Cerebellar nuclear complex (tissue), 1 donor: ENCODE data around the gene ANKRD28.
"Not testable (repeated sequence)": the region's sequence is repeated elsewhere in the genome, so short reads cannot be mapped to it uniquely, and the experiment has no call there.

Source experiments
- DNase-seq, 2 experiments: peaks; one replicate each; lab custom pipeline; 2025; lab: John Stamatoyannopoulos, UW

ANKRD28 gene

DNA sequence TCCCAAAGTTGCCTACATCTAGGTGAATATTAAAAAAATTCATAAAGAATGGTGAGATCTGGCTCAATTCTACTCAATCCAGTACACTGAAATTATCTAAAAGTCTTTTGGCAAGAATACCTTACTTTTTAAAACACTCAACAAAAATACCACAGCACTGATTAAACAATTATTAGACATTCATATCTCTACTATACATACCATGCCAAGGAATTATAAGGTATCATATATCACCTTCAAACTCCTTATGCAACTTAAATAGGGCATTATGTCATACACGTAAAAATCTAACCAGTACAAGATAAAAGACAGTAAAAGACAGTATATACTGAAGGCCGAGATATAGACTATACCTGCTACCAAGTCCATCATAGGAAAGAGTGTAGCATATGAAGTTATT, 6.1 kb upstream of the ANKRD28 start:
- DNase-seq, result no peak

GRCh38 chr3:15801298-15801697, 3.5 kb upstream of the ANKRD28 start:
- no peak for DNase-seq

DNA sequence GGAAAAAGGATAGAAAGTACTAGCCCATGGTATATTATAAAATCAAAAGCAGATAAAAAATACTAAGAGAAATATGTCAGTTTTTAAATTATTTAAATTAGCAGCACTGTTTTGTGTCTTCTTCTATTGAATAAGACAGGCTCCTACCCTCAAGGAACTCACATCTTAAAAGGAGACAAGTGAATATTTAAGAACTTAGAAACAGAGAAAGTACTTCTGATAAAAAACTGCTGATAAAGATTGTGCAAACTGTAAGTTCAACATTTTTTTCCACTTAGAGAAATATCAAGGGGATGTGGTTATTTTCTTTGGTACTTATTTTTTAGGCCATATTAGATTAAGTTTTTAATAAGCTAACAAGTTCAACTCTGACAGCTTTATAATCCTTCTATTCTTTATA, 3.0 kb upstream of the ANKRD28 start:
- no peak for DNase-seq

GRCh38 chr3:15800327-15800726, 2.5 kb upstream of the ANKRD28 start:
- no peak for DNase-seq

DNA sequence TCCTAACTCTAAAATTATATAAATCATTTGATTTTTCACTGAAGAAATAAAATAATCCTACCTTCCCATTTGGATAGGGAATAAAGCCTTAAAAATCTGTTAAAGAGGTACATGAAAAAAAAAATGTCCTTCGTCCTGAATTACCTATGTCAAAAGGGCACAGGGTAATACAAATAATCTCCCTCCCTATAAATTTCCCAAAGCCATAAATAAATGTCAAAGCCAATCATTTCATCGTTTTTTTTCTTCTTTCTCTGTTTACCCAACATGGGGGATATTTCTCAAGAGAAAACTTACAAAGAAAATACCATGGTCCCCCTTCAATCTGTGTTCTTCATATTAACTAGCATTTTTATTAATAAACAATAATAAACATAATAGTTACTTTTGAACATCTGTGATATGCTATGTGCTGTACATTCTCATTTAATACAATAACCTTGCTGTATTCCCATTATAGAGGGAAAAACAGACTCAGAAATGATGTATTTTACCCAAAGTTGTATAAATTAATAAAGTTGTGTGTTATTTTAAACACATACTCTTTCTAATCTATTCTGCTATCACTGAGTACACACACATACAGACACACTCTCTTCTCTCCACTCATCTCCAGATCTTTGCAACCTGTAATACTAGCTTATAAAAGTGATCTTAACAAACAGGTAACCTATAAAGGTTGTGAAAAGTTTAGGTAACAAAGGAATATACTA, 910 bp upstream of the ANKRD28 start:
- DNase-seq, result no peak

GRCh38 chr3:15796771-15797641, 773 bp downstream of the ANKRD28 start:
- peak; percentile 3 to 75 for DNase-seq

GRCh38 chr3:15796331-15796730, 1.4 kb downstream of the ANKRD28 start:
- DNase-seq, result no peak

GRCh38 chr3:15795651-15796308, 2.0 kb downstream of the ANKRD28 start:
- no peak for DNase-seq

- DNase-seq, result no peak
Measured at GRCh38 chr3:15794842-15795650, 2.7 kb downstream of the ANKRD28 start.

- DNase-seq, result no peak
Measured at GRCh38 chr3:15794303-15794771, 3.4 kb downstream of the ANKRD28 start.

DNA sequence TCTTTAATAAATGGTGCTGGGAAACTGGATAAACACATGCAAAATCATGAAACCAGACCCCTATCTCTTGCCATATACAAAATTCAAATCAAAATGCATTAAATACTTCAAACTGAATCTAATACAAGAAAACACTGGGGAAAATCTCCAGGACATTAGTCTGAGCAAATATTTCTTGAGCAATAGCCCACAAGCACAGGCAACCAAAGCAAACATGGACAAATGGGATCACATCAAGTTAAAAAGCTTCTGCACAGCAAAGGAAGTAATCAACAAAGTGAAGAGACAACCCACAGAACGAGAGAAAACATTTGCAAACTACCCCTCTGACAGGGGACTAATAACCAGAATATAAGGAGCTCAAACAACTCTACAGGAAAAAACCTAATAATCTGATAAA, 6.3 kb downstream of the ANKRD28 start:
- no peak for DNase-seq

GRCh38 chr3:15787941-15788340, 9.8 kb downstream of the ANKRD28 start:
- no peak for DNase-seq

GRCh38 chr3:15787526-15787925, 10.3 kb downstream of the ANKRD28 start:
- no peak for DNase-seq

DNA sequence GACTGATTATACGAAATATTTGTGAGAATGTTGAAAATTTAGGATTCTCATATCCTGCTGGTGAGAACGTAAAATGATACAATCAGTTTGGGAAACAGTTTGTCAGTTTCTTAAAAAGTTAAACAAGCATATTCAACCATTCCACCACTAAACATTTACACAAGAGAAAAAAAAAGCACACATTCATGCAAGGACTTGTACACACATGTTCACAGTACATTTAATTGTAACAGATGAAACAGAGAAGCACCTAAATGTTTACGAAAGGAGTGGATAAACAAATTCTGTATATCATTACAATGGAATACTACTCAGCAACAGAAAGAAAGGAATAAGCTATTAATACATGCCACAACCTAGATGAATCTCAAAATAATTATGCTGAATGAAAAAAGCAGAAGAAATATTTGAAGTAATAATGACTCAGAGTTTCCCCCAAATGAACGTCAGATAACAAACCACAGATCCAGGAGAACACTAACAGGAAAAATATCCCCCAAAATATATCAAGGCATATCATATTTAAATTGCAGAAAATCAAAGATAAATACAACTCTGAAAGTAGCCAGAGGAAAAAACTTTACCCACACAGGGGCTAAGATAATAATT, 14.3 kb downstream of the ANKRD28 start:
- no peak for DNase-seq

- no peak for DNase-seq
Measured at GRCh38 chr3:15782429-15782828, 15.3 kb downstream of the ANKRD28 start.

DNA sequence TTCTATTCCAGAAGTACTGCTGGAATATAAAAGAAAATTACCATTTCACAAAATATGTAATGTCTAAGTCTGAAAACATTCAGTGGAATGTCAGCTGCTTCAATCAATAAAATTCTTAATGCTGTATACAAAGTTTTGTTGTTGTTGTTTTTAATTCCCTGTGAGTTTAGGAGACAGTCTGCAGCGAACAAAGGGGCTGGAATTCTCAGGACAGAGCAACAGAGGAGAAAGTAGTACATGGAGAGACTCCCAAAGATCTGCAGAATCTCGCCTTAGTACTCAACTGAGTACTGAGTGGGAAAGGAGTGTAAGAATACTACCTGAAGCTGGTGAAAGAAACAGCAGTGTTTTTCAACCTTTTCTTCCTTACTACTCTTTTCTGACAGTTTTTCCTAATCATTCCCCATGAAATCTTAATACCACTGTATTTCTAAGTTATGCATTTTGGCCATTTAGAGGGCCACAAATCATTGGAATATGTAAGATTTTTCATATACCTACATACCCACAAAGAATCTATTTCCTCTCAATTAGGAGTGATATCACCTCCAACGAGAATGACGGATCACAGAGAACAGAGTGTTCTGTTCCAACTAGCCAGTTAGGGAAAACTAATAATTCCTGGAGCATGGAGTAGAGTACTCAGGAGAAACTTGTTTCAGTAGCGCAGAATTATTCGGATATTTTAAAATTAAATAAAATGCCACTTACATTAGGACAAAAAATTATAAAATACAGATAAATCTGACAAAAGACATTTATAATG, 16.0 kb downstream of the ANKRD28 start:
- DNase-seq, result no peak

GRCh38 chr3:15781131-15781530, 16.6 kb downstream of the ANKRD28 start:
- DNase-seq, result no peak

DNA sequence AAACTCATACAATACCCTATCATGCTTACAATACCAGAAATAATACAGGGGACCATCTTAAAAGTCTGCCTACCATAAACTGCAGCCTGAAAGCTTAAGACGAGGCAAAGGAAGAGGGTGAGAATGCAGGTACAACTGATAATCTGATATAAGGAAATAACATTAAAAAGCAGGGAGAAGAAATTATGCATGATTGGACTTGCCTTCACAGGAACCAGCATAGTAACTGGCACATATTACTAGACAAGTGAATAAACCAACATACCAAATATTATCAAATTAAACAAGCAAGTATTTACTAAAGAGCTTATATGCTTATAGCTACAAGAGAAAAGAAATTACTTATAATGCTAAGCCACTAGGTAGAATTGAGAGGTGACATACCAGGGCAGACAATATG, 18.7 kb downstream of the ANKRD28 start:
- no peak for DNase-seq

DNA sequence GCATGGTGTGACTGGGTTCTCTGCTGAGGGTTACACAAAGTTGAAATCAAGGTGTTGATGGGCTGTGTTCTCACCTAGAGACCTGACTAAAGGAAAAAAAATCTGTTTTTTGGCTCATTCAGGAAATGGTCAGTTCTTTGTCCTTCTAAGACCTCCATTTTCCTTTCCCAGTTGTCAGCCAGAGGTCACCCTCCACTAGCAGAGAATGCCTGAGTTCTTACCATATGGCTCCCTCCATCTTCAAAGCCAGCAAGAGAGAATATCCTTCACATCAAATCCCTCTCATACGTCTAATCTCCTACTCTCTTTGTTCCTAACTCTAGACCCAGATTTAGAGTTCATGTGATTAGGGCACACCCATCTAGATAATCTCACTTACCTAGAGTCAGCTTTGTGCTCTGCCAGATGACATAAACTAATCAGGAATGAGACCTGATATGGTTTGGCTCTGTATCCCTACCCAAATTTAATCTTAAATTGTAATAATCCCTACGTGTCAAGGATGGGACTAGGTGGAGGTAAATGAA, 19.4 kb downstream of the ANKRD28 start:
- no peak for DNase-seq

DNA sequence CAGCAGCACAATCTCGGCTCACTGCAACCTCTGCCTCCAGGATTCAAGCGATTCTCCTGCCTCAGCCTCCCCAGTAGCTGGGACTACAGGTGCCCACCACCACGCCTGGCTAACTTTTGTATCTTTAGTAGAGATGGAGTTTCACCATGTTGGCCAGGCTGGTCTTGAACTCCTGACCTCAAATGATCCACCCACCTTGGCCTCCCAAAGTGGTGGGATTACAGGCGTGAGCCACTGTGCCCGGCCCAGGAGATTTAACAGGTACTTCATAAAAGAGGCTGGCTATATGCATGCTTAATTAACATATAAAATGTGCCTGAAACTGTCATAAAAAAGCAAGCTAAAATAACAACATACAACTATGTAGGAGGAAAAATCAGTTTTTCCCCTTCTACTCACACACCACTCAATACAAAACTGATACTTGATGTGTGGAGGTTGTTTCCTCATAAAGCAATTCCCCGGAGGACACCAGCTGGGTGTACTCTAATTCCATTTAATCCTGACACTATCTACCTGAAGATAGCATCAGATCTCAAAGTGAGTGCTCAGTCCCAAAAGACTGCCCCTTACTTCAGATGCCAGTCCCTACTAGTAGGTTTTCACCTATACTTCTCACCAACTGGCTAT, 22.7 kb downstream of the ANKRD28 start:
- DNase-seq, result not testable (repeated sequence)
